ENCODE measurements around the gene CREB3L1.

The CREB3L1 gene

GRCh38 chr11:46331282-46331984 is 54.0 kb downstream of the CREB3L1 start:
- no peak for DNase-seq

- no peak for DNase-seq
Observed at GRCh38 chr11:46332093-46332567, 54.7 kb downstream of the CREB3L1 start.

- DNase-seq, result no peak
Observed at GRCh38 chr11:46332568-46333393, 55.3 kb downstream of the CREB3L1 start.

GRCh38 chr11:46333394-46333947 is 56.0 kb downstream of the CREB3L1 start:
- no peak for DNase-seq

GRCh38 chr11:46334211-46334610 is 56.7 kb downstream of the CREB3L1 start:
- no peak for DNase-seq

GRCh38 chr11:46335271-46335670 is 57.8 kb downstream of the CREB3L1 start:
- no peak for DNase-seq

- DNase-seq, result no peak
Observed at GRCh38 chr11:46335890-46336562, 58.6 kb downstream of the CREB3L1 start.

GRCh38 chr11:46336563-46337180 is 59.2 kb downstream of the CREB3L1 start:
- DNase-seq, result no peak

GRCh38 chr11:46337626-46338345 is 60.3 kb downstream of the CREB3L1 start:
- no peak for DNase-seq

GRCh38 chr11:46338636-46338987 is 61.1 kb downstream of the CREB3L1 start:
- DNase-seq, result no peak

GRCh38 chr11:46338988-46339666 is 61.7 kb downstream of the CREB3L1 start:
- peak; percentile 11 for DNase-seq

GRCh38 chr11:46339816-46340215 is 62.4 kb downstream of the CREB3L1 start:
- DNase-seq, result no peak

- DNase-seq, result no peak
Observed at GRCh38 chr11:46341454-46341853, 64.0 kb downstream of the CREB3L1 start.

GRCh38 chr11:46342239-46342638 is 64.8 kb downstream of the CREB3L1 start:
- no peak for DNase-seq

- no peak for DNase-seq
Observed at GRCh38 chr11:46343520-46343919, 66.1 kb downstream of the CREB3L1 start.

- DNase-seq, result peak; percentile 21
Observed at GRCh38 chr11:46345131-46345597, 67.7 kb downstream of the CREB3L1 start.

GRCh38 chr11:46345881-46346484 is 68.5 kb downstream of the CREB3L1 start:
- DNase-seq, result no peak

GRCh38 chr11:46346886-46347636 is 69.6 kb downstream of the CREB3L1 start, which contains the start of gene DGKZ:
Gene DGKZ, plus strand, starts transcription at chr11:46347463. Its CDS starts 197 bp downstream, at chr11:46347660.
- no peak for DNase-seq

- no peak for DNase-seq
Observed at GRCh38 chr11:46347637-46348311, 70.3 kb downstream of the CREB3L1 start.

All from NCI-H510A treated with DMSO at 0.1 percent for 48 hours (cell line).